Daoy (cell line): Measurements from ENCODE around the gene PHTF2. TPM values are rescaled to one million over a fixed set of nuclear protein-coding genes. Genes with fewer than 3 reads are reported as not detected.
"Not testable (repeated sequence)": the region's sequence is repeated elsewhere in the genome, so short reads cannot be mapped to it uniquely, and the experiment has no call there.

Experiments
- DNase-seq: peaks from one replicate; pipeline ENCODE4 v3.0.0-alpha.2; 2015; ENCODE audit warnings: low read depth
- total RNA-seq: library from RNA; depleted of rRNA; stranded (reverse); fragments of >200 nt; shearing (Covaris generic); gene quantifications from 2 replicates; pipeline ENCODE4 v1.2.3, GENCODE V29; 2014; rRNA removed

Gene PHTF2
- total RNA-seq = 26.9 and 77.6 TPM in 2 replicates

GRCh38 chr7:77798394-77799077 is at the start of gene PHTF2, which contains the start of gene TMEM60:
TSS of gene PHTF2 (plus strand) at chr7:77798773.
TSS of gene TMEM60 (minus strand) at chr7:77798434. CDS start at chr7:77794373, 4,061 bp downstream.
- peak; percentile 98 for DNase-seq

GRCh38 chr7:77752016-77752415 is 46.6 kb upstream of the PHTF2 start:
- DNase-seq = no peak

GRCh38 chr7:77753173-77753572 is 45.4 kb upstream of the PHTF2 start:
- DNase-seq = no peak

- no peak for DNase-seq
These were observed 41.0 kb upstream of the PHTF2 start for GRCh38 chr7:77757589-77757988.

- peak; percentile 59 for DNase-seq
These were observed 39.2 kb upstream of the PHTF2 start for GRCh38 chr7:77759294-77759889.

- no peak for DNase-seq
These were observed 37.6 kb upstream of the PHTF2 start for GRCh38 chr7:77760809-77761453.

GRCh38 chr7:77765481-77765880 is 33.1 kb upstream of the PHTF2 start:
- no peak for DNase-seq

GRCh38 chr7:77765906-77766800 is 32.4 kb upstream of the PHTF2 start:
- DNase-seq = no peak

- no peak for DNase-seq
These were observed 31.6 kb upstream of the PHTF2 start for GRCh38 chr7:77766801-77767605.

GRCh38 chr7:77770316-77770715 is 28.3 kb upstream of the PHTF2 start:
- no peak for DNase-seq

- no peak for DNase-seq
These were observed 26.7 kb upstream of the PHTF2 start for GRCh38 chr7:77771901-77772300.

GRCh38 chr7:77778535-77778934 is 20.0 kb upstream of the PHTF2 start:
- no peak for DNase-seq

- DNase-seq = no peak
These were observed 16.2 kb upstream of the PHTF2 start for GRCh38 chr7:77782383-77782782.

GRCh38 chr7:77783111-77783510 is 15.5 kb upstream of the PHTF2 start:
- no peak for DNase-seq

- no peak for DNase-seq
These were observed 15.0 kb upstream of the PHTF2 start for GRCh38 chr7:77783545-77783944.

- DNase-seq = not testable (repeated sequence)
These were observed 14.1 kb upstream of the PHTF2 start for GRCh38 chr7:77784426-77784825.

- no peak for DNase-seq
These were observed 12.6 kb upstream of the PHTF2 start for GRCh38 chr7:77786018-77786417.

GRCh38 chr7:77786741-77787140 is 11.8 kb upstream of the PHTF2 start:
- no peak for DNase-seq

GRCh38 chr7:77788327-77788902 is 10.2 kb upstream of the PHTF2 start:
- no peak for DNase-seq

GRCh38 chr7:77791336-77791735 is 7.2 kb upstream of the PHTF2 start:
- no peak for DNase-seq

GRCh38 chr7:77791956-77792355 is 6.6 kb upstream of the PHTF2 start:
- no peak for DNase-seq
